ENCODE results near the gene MUC22. TPM values are rescaled to one million over a fixed set of nuclear protein-coding genes. Genes with fewer than 3 reads are reported as not detected.

MUC22 gene
- total RNA-seq, 1 donor from 2014 or later = not detected

- POLR2A ChIA-PET = no interaction called here
- H3K27me3 Mint-ChIP-seq = peaks cover 12% of the 10 kb centered on the region
- no peak for ATAC-seq (ENCODE audit: low read depth)
These were observed 15.3 kb downstream of the MUC22 start for GRCh38 chr6:31025595-31025994.

GRCh38 chr6:31031095-31031494, 20.8 kb downstream of the MUC22 start:
- ChIA-PET CTCF (no interaction called here), POLR2A (no interaction called here)
- no peaks in the 10 kb centered on the region for H3K36me3 Mint-ChIP-seq (ENCODE audit: low read depth)
- no peak overlapping the region for H3K4me3 Mint-ChIP-seq
- no peaks in the 10 kb centered on the region for H3K9me3 Mint-ChIP-seq
- no peak overlapping the region for H3K27ac Mint-ChIP-seq
- DNase-seq = no peak
- H3K27me3 Mint-ChIP-seq = peaks cover 21% of the 10 kb centered on the region
- H3K4me1 Mint-ChIP-seq = no peaks in the 10 kb centered on the region
- ATAC-seq (ENCODE audit: low read depth) = no peak
- TF ChIP-seq CTCF (IDR thresholded peaks at IDR 0.05) = no peak
- intact Hi-C loops (cut with micrococcal nuclease) = no loop called here

More at GRCh38 chr6:31025595-31025994, 15.3 kb downstream of the MUC22 start:
- intact Hi-C loops (cut with micrococcal nuclease) = no loop called here
- TF ChIP-seq CTCF (IDR thresholded peaks at IDR 0.05) = no peak
- H3K4me1 Mint-ChIP-seq = no peaks in the 10 kb centered on the region
- H3K4me3 Mint-ChIP-seq = no peak overlapping the region
- H3K9me3 Mint-ChIP-seq = no peaks in the 10 kb centered on the region
- CTCF ChIA-PET = no interaction called here
- no peak for DNase-seq
- H3K36me3 Mint-ChIP-seq (ENCODE audit: low read depth) = no peaks in the 10 kb centered on the region
- H3K27ac Mint-ChIP-seq = no peak overlapping the region

GRCh38 chr6:31033075-31033474, 22.8 kb downstream of the MUC22 start:
- TF ChIP-seq CTCF (IDR thresholded peaks at IDR 0.05) = no peak
- Mint-ChIP-seq H3K9me3 (no peaks in the 10 kb centered on the region), H3K27me3 (peaks cover 23% of the 10 kb centered on the region), H3K27ac (no peak overlapping the region), H3K36me3 (ENCODE audit: low read depth) (no peaks in the 10 kb centered on the region), H3K4me1 (no peaks in the 10 kb centered on the region), H3K4me3 (no peak overlapping the region)
- POLR2A ChIA-PET = no interaction called here
- ATAC-seq (ENCODE audit: low read depth) (no peak), DNase-seq (no peak)
- intact Hi-C loops (cut with micrococcal nuclease) = no loop called here
- CTCF ChIA-PET = no interaction called here

- POLR2A ChIA-PET = no interaction called here
- Mint-ChIP-seq H3K27me3 (peaks cover 20% of the 10 kb centered on the region), H3K27ac (no peak overlapping the region), H3K9me3 (no peaks in the 10 kb centered on the region), H3K36me3 (ENCODE audit: low read depth) (no peaks in the 10 kb centered on the region), H3K4me3 (no peak overlapping the region), H3K4me1 (no peaks in the 10 kb centered on the region)
- no peak for TF ChIP-seq CTCF (IDR thresholded peaks at IDR 0.05)
- CTCF ChIA-PET = no interaction called here
- ATAC-seq (ENCODE audit: low read depth) = no peak
- intact Hi-C loops (cut with micrococcal nuclease) = no loop called here
- DNase-seq = no peak
These were observed 25.7 kb downstream of the MUC22 start for GRCh38 chr6:31035862-31036497.

- TF ChIP-seq CTCF (IDR thresholded peaks at IDR 0.05) = no peak
- no peak for ATAC-seq (ENCODE audit: low read depth)
- CTCF ChIA-PET = interaction anchor here (1.2 kb wide), 1 partner anchor 32 kb away, joined by 3 read pairs; no protein-coding TSS in a partner anchor
- Mint-ChIP-seq H3K36me3 (ENCODE audit: low read depth) (no peaks in the 10 kb centered on the region), H3K27me3 (peaks cover 12% of the 10 kb centered on the region), H3K4me1 (no peaks in the 10 kb centered on the region), H3K4me3 (no peak overlapping the region), H3K27ac (no peak overlapping the region), H3K9me3 (no peaks in the 10 kb centered on the region)
- intact Hi-C loops (cut with micrococcal nuclease) = no loop called here
- no peak for DNase-seq
- POLR2A ChIA-PET = no interaction called here
These were observed 26.9 kb downstream of the MUC22 start for GRCh38 chr6:31037169-31037568.

Measured in activated B cell treated with CpG ODN at 0.5 μM for 24 hours (primary cell).